GM12878 (cell line): Measurements from ENCODE around the gene SETBP1.

ENCODE experiments used
- CTCF ChIP-seq, 3 experiments: IDR thresholded peaks in 2 of 3; conservative IDR thresholded peaks in 1 of 3; 2 replicates each; pipeline ENCODE4 v1.5.1; 2011; ENCODE audit warnings: low read depth in 3 of 3, low read length in 3 of 3, mild to moderate bottlenecking in 3 of 3, control low read depth in 2 of 3, moderate library complexity in 2 of 3, inconsistent platforms in 1 of 3, mixed read lengths in 1 of 3; ENCODE audit not compliant: control insufficient read depth in 2 of 3, insufficient read depth in 1 of 3; ENCODE audit errors: extremely low read depth in 1 of 3
- GATAD2B ChIP-seq: fragments of 450-650 bp; conservative IDR thresholded peaks from 2 replicates; pipeline ENCODE4 v1.6.1; 2017; ENCODE audit warnings: low read depth, mild to moderate bottlenecking, moderate library complexity
- PML ChIP-seq: IDR thresholded peaks from 2 replicates; pipeline ENCODE4 v1.6.1; 2012; ENCODE audit warnings: low read length, inconsistent platforms
- POLR2A ChIP-seq: IDR thresholded peaks from 2 replicates; pipeline ENCODE4 v1.6.1; 2011; ENCODE audit warnings: low read depth, mild to moderate bottlenecking, low read length
- TCF7 ChIP-seq: IDR thresholded peaks from 2 replicates; pipeline ENCODE4 v1.6.1; 2014; ENCODE audit warnings: antibody characterized with exemption, borderline replicate concordance

- TF ChIP-seq PML, result no peak
- no peak for TF ChIP-seq CTCF (IDR thresholded peaks at IDR 0.05 in 2 of 3, conservative IDR thresholded peaks at IDR 0.05 in 1 of 3; ENCODE audit: control insufficient read depth in 2 of 3, extremely low read depth in 1 of 3, insufficient read depth in 1 of 3, low read depth in 3 of 3, low read length in 3 of 3)
- TF ChIP-seq POLR2A, result no peak
- no peak for TF ChIP-seq TCF7
- no peak for TF ChIP-seq GATAD2B
These were observed 121.1 kb downstream of the SETBP1 start for GRCh38 chr18:44801781-44802180.
